K562 (cell line): ENCODE results near the gene CCDC137. TPM values are rescaled to one million over a fixed set of nuclear protein-coding genes. Genes with fewer than 3 reads are reported as not detected.

ENCODE experiments used
- ARID3A ChIP-seq: IDR thresholded peaks from 2 replicates; pipeline ENCODE4 v1.6.1; 2012; ENCODE audit warnings: low read depth, low read length, improper control_type of control experiment, borderline replicate concordance
- CTBP1 ChIP-seq: fragments of 450-650 bp; IDR thresholded peaks from 2 replicates; pipeline ENCODE4 v1.6.1; 2016; ENCODE audit warnings: borderline replicate concordance
- DLX4 ChIP-seq: fragments of 250-450 bp; sonication (Bioruptor Pico); IDR thresholded peaks from 2 replicates; pipeline ENCODE4 v1.6.1; 2021; ENCODE audit warnings: mild to moderate bottlenecking
- E2F6 ChIP-seq, 2 experiments: IDR thresholded peaks; 2 replicates each; pipeline ENCODE4 v1.6.1; 2011; ENCODE audit warnings: borderline replicate concordance in 1 of 2, control low read depth in 1 of 2, low read depth in 1 of 2, low read length in 1 of 2, mild to moderate bottlenecking in 1 of 2, mixed read lengths in 1 of 2, moderate library complexity in 1 of 2; ENCODE audit not compliant: insufficient read depth in 1 of 2, insufficient read length in 1 of 2, poor library complexity in 1 of 2, severe bottlenecking in 1 of 2; ENCODE audit errors: extremely low read depth in 1 of 2
- FIP1L1 ChIP-seq: fragments of 200-400 bp; formaldehyde crosslinking; IDR thresholded peaks from 2 replicates; pipeline ENCODE4 v1.6.1; 2018; ENCODE audit warnings: mild to moderate bottlenecking, low read depth, low read length; ENCODE audit not compliant: poor library complexity, severe bottlenecking
- FOXK1 ChIP-seq: sonication (generic); formaldehyde crosslinking; IDR thresholded peaks from 2 replicates; pipeline ENCODE4 v1.8.0; 2022; ENCODE audit warnings: missing genetic modification reagents, mild to moderate bottlenecking, borderline replicate concordance
- FUS ChIP-seq: fragments of 200-400 bp; formaldehyde crosslinking; optimal IDR thresholded peaks from 2 replicates; pipeline ENCODE3; 2017; ENCODE audit warnings: low read depth, low read length
- HDAC2 ChIP-seq: fragments of 450-650 bp; IDR thresholded peaks from 2 replicates; pipeline ENCODE4 v1.6.1; 2016; ENCODE audit warnings: mild to moderate bottlenecking
- KAT8 ChIP-seq: fragments of 450-650 bp; IDR thresholded peaks from 2 replicates; pipeline ENCODE4 v1.6.1; 2016; ENCODE audit warnings: low read depth, mild to moderate bottlenecking
- NONO ChIP-seq, 2 experiments: fragments of 200-400 bp in 1 of 2; fragments of 450-650 bp in 1 of 2; formaldehyde crosslinking in 1 of 2; IDR thresholded peaks; 2 replicates each; pipeline ENCODE4 v1.6.1; 2017; ENCODE audit warnings: low read depth in 2 of 2, mild to moderate bottlenecking in 2 of 2, moderate library complexity in 2 of 2, low read length in 1 of 2
- PHB2 ChIP-seq: fragments of 450-650 bp; IDR thresholded peaks from 2 replicates; pipeline ENCODE4 v1.6.1; 2017; ENCODE audit warnings: low read depth
- POLR2G ChIP-seq: fragments of 200-400 bp; formaldehyde crosslinking; IDR thresholded peaks from 2 replicates; pipeline ENCODE4 v1.6.1; 2017; ENCODE audit warnings: low read depth, mild to moderate bottlenecking, antibody characterized with exemption, low read length, moderate library complexity
- RBM22 ChIP-seq: fragments of 200-400 bp; formaldehyde crosslinking; IDR thresholded peaks from 2 replicates; pipeline ENCODE4 v1.6.1; 2018; ENCODE audit warnings: low read length, low read depth; ENCODE audit not compliant: poor library complexity, severe bottlenecking
- TRIM25 ChIP-seq: fragments of 450-650 bp; IDR thresholded peaks from 2 replicates; pipeline ENCODE4 v1.7.0; 2016; ENCODE audit warnings: borderline replicate concordance
- UBTF ChIP-seq, 2 experiments: IDR thresholded peaks; 2 replicates each; pipeline ENCODE4 v1.6.1; 2012; ENCODE audit warnings: improper control_type of control experiment in 2 of 2, low read depth in 2 of 2, low read length in 2 of 2, borderline replicate concordance in 1 of 2
- ZFPM2 ChIP-seq: fragments of 250-450 bp; sonication (Bioruptor Pico); IDR thresholded peaks from 2 replicates; pipeline ENCODE4 v1.5.1; 2022; ENCODE audit warnings: mild to moderate bottlenecking
- ZNF277 ChIP-seq: fragments of 250-450 bp; sonication (Bioruptor Pico); IDR thresholded peaks from 2 replicates; pipeline ENCODE4 v1.8.0; 2022; ENCODE audit warnings: inconsistent platforms, mild to moderate bottlenecking, moderate library complexity, borderline replicate concordance
- ZNF766 ChIP-seq: fragments of 200-800 bp; sonication (Bioruptor generic); conservative IDR thresholded peaks from 2 replicates; pipeline ENCODE4 v1.6.1; 2016; ENCODE audit warnings: missing genetic modification characterization, missing compliant biosample characterization
- polyA plus RNA-seq, 8 experiments: library from polyadenylated mRNA; depleted of rRNA in 4 of 8; stranded (reverse) in 5 of 8; unstranded in 3 of 8; fragments of >200 nt; fragmentation: Nextera tagmentation in 2 of 8; fragmentation: Illumina TruSeq in 1 of 8; extraction: Ambion mirVana in 2 of 8; extraction: Trizol in 1 of 8; gene quantifications; 2 replicates each; pipeline versions ENCODE4 v1.2.1 to v1.2.3, GENCODE V29; 2011 to 2014; ENCODE audit warnings: inconsistent platforms in 1 of 8, missing spikeins in 1 of 8
- total RNA-seq, 7 experiments: library from RNA; depleted of rRNA in 6 of 7; stranded (reverse); fragments of >200 nt in 6 of 7; fragmentation: Illumina TruSeq in 2 of 7; extraction: Trizol in 2 of 7; gene quantifications; 2 replicates each; pipeline versions ENCODE4 v1.2.1 to v1.2.3, GENCODE V29; 2011 to 2021; ENCODE audit warnings: low replicate concordance in 1 of 7

Gene CCDC137
- total and polyA plus RNA-seq, 9 of the 15 experiments (the other 6 are each of a cell fraction or from before 2014, with no cell fraction given), result 2.3 to 68.1 (median 38.3) TPM

- TF ChIP-seq KAT8 (no peak), UBTF (IDR thresholded peaks at IDR 0.05; ENCODE audit: borderline replicate concordance in 1 of 2, low read depth in 2 of 2, low read length in 2 of 2) (peak in 1 of 2 experiments; percentile 95; a peak in 3 of 4 replicates), POLR2G (peak; percentile 77), PHB2 (no peak), FUS (no peak), ARID3A (no peak), TRIM25 (no peak), ZFPM2 (CRISPR knock-in tag) (no peak), RBM22 (peak; percentile 46), E2F6 (IDR thresholded peaks at IDR 0.05; ENCODE audit: borderline replicate concordance in 1 of 2, extremely low read depth in 1 of 2, insufficient read depth in 1 of 2, insufficient read length in 1 of 2, low read depth in 1 of 2, low read length in 1 of 2, poor library complexity in 1 of 2, severe bottlenecking in 1 of 2) (peak in 1 of 2 experiments; percentile 63), DLX4 (CRISPR knock-in tag) (no peak), HDAC2 (no peak), FIP1L1 (no peak), ZNF766 (CRISPR knock-in tag) (no peak), FOXK1 (no peak), ZNF277 (CRISPR knock-in tag) (no peak), NONO (IDR thresholded peaks at IDR 0.05; ENCODE audit: low read depth in 2 of 2, low read length in 1 of 2) (no peak), CTBP1 (0 out of 2 replicates have a peak, but pooled peaks have one; percentile 39)
These were observed 46.0 kb downstream of the CCDC137 start (continued) for GRCh38 chr17:81712468-81713003.
